ENCODE results near the gene LMAN1L.

The LMAN1L gene

GRCh38 chr15:74812533-74812932, at the start of gene LMAN1L:
Gene LMAN1L, plus strand, starts transcription at chr15:74812835. Its CDS starts 20 bp downstream, at chr15:74812855.
- no peak within 1 kb of the TSS for H3K4me3 ChIP-seq (ENCODE audit: low read length)
- no peaks in the 10 kb centered on the region for H3K27me3 ChIP-seq (ENCODE audit: control insufficient read depth, insufficient read depth, low read length)
- no peaks in the 10 kb centered on the region for H3K36me3 ChIP-seq (ENCODE audit: control insufficient read depth, insufficient read depth, low read length)
- H3K4me1 ChIP-seq (ENCODE audit: control insufficient read depth, insufficient read depth, low read length) = peaks cover 11% of the 10 kb centered on the region
- H3K9ac ChIP-seq (ENCODE audit: low read length) = no peak within 1 kb of the TSS
- H3K27ac ChIP-seq (ENCODE audit: low read depth, low read length) = no peak within 1 kb of the TSS

- no peak overlapping the region for H3K4me3 ChIP-seq (ENCODE audit: low read length)
- no peaks in the 10 kb centered on the region for H3K4me1 ChIP-seq (ENCODE audit: control insufficient read depth, insufficient read depth, low read length)
- H3K9ac ChIP-seq (ENCODE audit: low read length) = no peak overlapping the region
- no peak overlapping the region for H3K27ac ChIP-seq (ENCODE audit: low read depth, low read length)
- H3K36me3 ChIP-seq (ENCODE audit: control insufficient read depth, insufficient read depth, low read length) = no peaks in the 10 kb centered on the region
- no peaks in the 10 kb centered on the region for H3K27me3 ChIP-seq (ENCODE audit: control insufficient read depth, insufficient read depth, low read length)
These were observed 49.2 kb upstream of the LMAN1L start for GRCh38 chr15:74763416-74763815.

- Histone ChIP-seq H3K27ac (ENCODE audit: low read depth, low read length) (no peak overlapping the region), H3K4me3 (ENCODE audit: low read length) (no peak overlapping the region), H3K9ac (ENCODE audit: low read length) (no peak overlapping the region), H3K27me3 (ENCODE audit: control insufficient read depth, insufficient read depth, low read length) (no peaks in the 10 kb centered on the region), H3K36me3 (ENCODE audit: control insufficient read depth, insufficient read depth, low read length) (no peaks in the 10 kb centered on the region), H3K4me1 (ENCODE audit: control insufficient read depth, insufficient read depth, low read length) (no peaks in the 10 kb centered on the region)
These were observed 45.2 kb upstream of the LMAN1L start for GRCh38 chr15:74767167-74768098.

- Histone ChIP-seq H3K9ac (ENCODE audit: low read length) (no peak overlapping the region), H3K27me3 (ENCODE audit: control insufficient read depth, insufficient read depth, low read length) (no peaks in the 10 kb centered on the region), H3K27ac (ENCODE audit: low read depth, low read length) (no peak overlapping the region), H3K4me1 (ENCODE audit: control insufficient read depth, insufficient read depth, low read length) (no peaks in the 10 kb centered on the region), H3K4me3 (ENCODE audit: low read length) (no peak overlapping the region), H3K36me3 (ENCODE audit: control insufficient read depth, insufficient read depth, low read length) (no peaks in the 10 kb centered on the region)
These were observed 44.4 kb upstream of the LMAN1L start for GRCh38 chr15:74768099-74768770.

- Histone ChIP-seq H3K4me3 (ENCODE audit: low read length) (no peak overlapping the region), H3K4me1 (ENCODE audit: control insufficient read depth, insufficient read depth, low read length) (no peaks in the 10 kb centered on the region), H3K27me3 (ENCODE audit: control insufficient read depth, insufficient read depth, low read length) (no peaks in the 10 kb centered on the region), H3K9ac (ENCODE audit: low read length) (no peak overlapping the region), H3K36me3 (ENCODE audit: control insufficient read depth, insufficient read depth, low read length) (no peaks in the 10 kb centered on the region), H3K27ac (ENCODE audit: low read depth, low read length) (no peak overlapping the region)
These were observed 43.8 kb upstream of the LMAN1L start for GRCh38 chr15:74768771-74769342.

- Histone ChIP-seq H3K9ac (ENCODE audit: low read length) (no peak overlapping the region), H3K36me3 (ENCODE audit: control insufficient read depth, insufficient read depth, low read length) (no peaks in the 10 kb centered on the region), H3K4me3 (ENCODE audit: low read length) (no peak overlapping the region), H3K4me1 (ENCODE audit: control insufficient read depth, insufficient read depth, low read length) (no peaks in the 10 kb centered on the region), H3K27ac (ENCODE audit: low read depth, low read length) (no peak overlapping the region), H3K27me3 (ENCODE audit: control insufficient read depth, insufficient read depth, low read length) (no peaks in the 10 kb centered on the region)
These were observed 43.1 kb upstream of the LMAN1L start for GRCh38 chr15:74769463-74770025.

GRCh38 chr15:74770211-74770903, 42.3 kb upstream of the LMAN1L start:
- Histone ChIP-seq H3K27me3 (ENCODE audit: control insufficient read depth, insufficient read depth, low read length) (no peaks in the 10 kb centered on the region), H3K4me1 (ENCODE audit: control insufficient read depth, insufficient read depth, low read length) (no peaks in the 10 kb centered on the region), H3K4me3 (ENCODE audit: low read length) (no peak overlapping the region), H3K27ac (ENCODE audit: low read depth, low read length) (no peak overlapping the region), H3K36me3 (ENCODE audit: control insufficient read depth, insufficient read depth, low read length) (no peaks in the 10 kb centered on the region), H3K9ac (ENCODE audit: low read length) (no peak overlapping the region)

- no peak overlapping the region for H3K27ac ChIP-seq (ENCODE audit: low read depth, low read length)
These were observed 39.3 kb upstream of the LMAN1L start for GRCh38 chr15:74773329-74773728.

GRCh38 chr15:74773731-74774252, 38.8 kb upstream of the LMAN1L start:
- H3K27me3 ChIP-seq (ENCODE audit: control insufficient read depth, insufficient read depth, low read length) = no peaks in the 10 kb centered on the region
- no peaks in the 10 kb centered on the region for H3K36me3 ChIP-seq (ENCODE audit: control insufficient read depth, insufficient read depth, low read length)
- H3K4me1 ChIP-seq (ENCODE audit: control insufficient read depth, insufficient read depth, low read length) = no peaks in the 10 kb centered on the region
- no peak overlapping the region for H3K4me3 ChIP-seq (ENCODE audit: low read length)
- no peak overlapping the region for H3K27ac ChIP-seq (ENCODE audit: low read depth, low read length)
- H3K9ac ChIP-seq (ENCODE audit: low read length) = no peak overlapping the region

More at GRCh38 chr15:74773329-74773728, 39.3 kb upstream of the LMAN1L start:
- Histone ChIP-seq H3K4me3 (ENCODE audit: low read length) (no peak overlapping the region), H3K9ac (ENCODE audit: low read length) (no peak overlapping the region), H3K4me1 (ENCODE audit: control insufficient read depth, insufficient read depth, low read length) (no peaks in the 10 kb centered on the region), H3K36me3 (ENCODE audit: control insufficient read depth, insufficient read depth, low read length) (no peaks in the 10 kb centered on the region), H3K27me3 (ENCODE audit: control insufficient read depth, insufficient read depth, low read length) (no peaks in the 10 kb centered on the region)

- Histone ChIP-seq H3K9ac (ENCODE audit: low read length) (no peak overlapping the region), H3K36me3 (ENCODE audit: control insufficient read depth, insufficient read depth, low read length) (no peaks in the 10 kb centered on the region), H3K4me1 (ENCODE audit: control insufficient read depth, insufficient read depth, low read length) (no peaks in the 10 kb centered on the region), H3K27ac (ENCODE audit: low read depth, low read length) (no peak overlapping the region), H3K4me3 (ENCODE audit: low read length) (no peak overlapping the region), H3K27me3 (ENCODE audit: control insufficient read depth, insufficient read depth, low read length) (no peaks in the 10 kb centered on the region)
These were observed 37.5 kb upstream of the LMAN1L start for GRCh38 chr15:74775132-74775562.

- Histone ChIP-seq H3K4me1 (ENCODE audit: control insufficient read depth, insufficient read depth, low read length) (no peaks in the 10 kb centered on the region), H3K36me3 (ENCODE audit: control insufficient read depth, insufficient read depth, low read length) (no peaks in the 10 kb centered on the region), H3K27ac (ENCODE audit: low read depth, low read length) (no peak overlapping the region), H3K9ac (ENCODE audit: low read length) (no peak overlapping the region), H3K27me3 (ENCODE audit: control insufficient read depth, insufficient read depth, low read length) (no peaks in the 10 kb centered on the region), H3K4me3 (ENCODE audit: low read length) (no peak overlapping the region)
These were observed 36.7 kb upstream of the LMAN1L start for GRCh38 chr15:74775894-74776293.

Data from rectal smooth muscle tissue (tissue), 1 donor.